Keratinocyte (primary cell): Measurements from ENCODE around the gene CD274.

Source experiments
- CTCF ChIP-seq, 3 experiments: IDR thresholded peaks in 1 of 3; conservative IDR thresholded peaks in 1 of 3; optimal IDR thresholded peaks in 1 of 3; 2 replicates in 2 of 3; 3 replicates in 1 of 3; pipeline versions ENCODE3 to v1.5.1; 2011; ENCODE audit warnings: low read length in 3 of 3, mild to moderate bottlenecking in 3 of 3, moderate library complexity in 2 of 3, control low read depth in 1 of 3, inconsistent platforms in 1 of 3; ENCODE audit not compliant: insufficient read depth in 2 of 3; ENCODE audit errors: extremely low read depth in 1 of 3
- EZH2 ChIP-seq: IDR thresholded peaks from one replicate; pipeline ENCODE4 v1.6.1; 2012; ENCODE audit warnings: inconsistent platforms, mild to moderate bottlenecking, low read length, moderate library complexity

DNA sequence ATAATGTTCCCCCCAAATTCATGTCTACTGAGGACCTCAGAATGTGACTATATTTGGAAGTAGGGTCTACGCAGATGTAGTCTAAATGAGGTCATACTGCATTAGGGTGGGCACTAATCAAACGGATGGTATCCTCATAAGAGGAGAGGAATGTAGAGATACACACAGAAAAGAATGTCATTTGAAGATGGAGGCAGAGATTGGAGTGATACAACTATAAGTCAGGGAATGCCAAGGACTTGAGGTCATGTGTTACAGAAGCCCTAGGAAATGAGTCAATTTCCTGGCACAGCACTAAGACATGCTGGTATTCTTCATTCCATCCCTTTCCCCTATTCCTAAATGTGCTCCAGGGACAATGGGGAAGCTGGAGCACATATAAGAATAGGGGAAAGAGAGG lies 59.2 kb downstream of the CD274 start:
- no peak for TF ChIP-seq EZH2
- no peak for TF ChIP-seq CTCF (optimal IDR thresholded peaks at IDR 0.05 in 1 of 3, IDR thresholded peaks at IDR 0.05 in 1 of 3, conservative IDR thresholded peaks at IDR 0.05 in 1 of 3; ENCODE audit: extremely low read depth in 1 of 3, insufficient read depth in 2 of 3, low read length in 3 of 3)
